H9 (cell line): Measurements from ENCODE around the gene SCLY. TPM values are rescaled to one million over a fixed set of nuclear protein-coding genes. Genes with fewer than 3 reads are reported as not detected.

Experiments used
- DNase-seq: peaks from one replicate; pipeline ENCODE4 v3.0.0-alpha.2; 2017
- H2AFZ ChIP-seq: one replicate; pipeline ENCODE4 v1.6.1; 2013; ENCODE audit warnings: mild to moderate bottlenecking, low read length, control low read depth, moderate library complexity
- H2AK5ac ChIP-seq: 2 replicates; pipeline ENCODE4 v1.6.1; 2013; ENCODE audit warnings: low read length, control low read depth, mixed read lengths; ENCODE audit not compliant: insufficient read length
- H2BK120ac ChIP-seq: one replicate; pipeline ENCODE4 v1.6.1; 2013; ENCODE audit warnings: low read depth, mild to moderate bottlenecking, low read length, control low read depth, inconsistent platforms; ENCODE audit not compliant: poor library complexity, severe bottlenecking
- H2BK12ac ChIP-seq: 2 replicates; pipeline ENCODE4 v1.6.1; 2013; ENCODE audit warnings: low read length, control low read depth, mixed read lengths, low read depth; ENCODE audit not compliant: insufficient read length
- H2BK15ac ChIP-seq: 2 replicates; pipeline ENCODE4 v1.6.1; 2013; ENCODE audit warnings: low read depth, low read length, control low read depth
- H2BK20ac ChIP-seq: one replicate; pipeline ENCODE4 v1.6.1; 2013; ENCODE audit warnings: low read depth, mild to moderate bottlenecking, low read length, control low read depth, inconsistent platforms; ENCODE audit not compliant: poor library complexity, severe bottlenecking
- H2BK5ac ChIP-seq: 2 replicates; pipeline ENCODE4 v1.6.1; 2013; ENCODE audit warnings: low read length, control low read depth, mixed read lengths; ENCODE audit not compliant: insufficient read length
- H3K14ac ChIP-seq: 2 replicates; pipeline ENCODE4 v1.6.1; 2013; ENCODE audit warnings: low read length, control low read depth; ENCODE audit not compliant: insufficient read depth
- H3K18ac ChIP-seq: 2 replicates; pipeline ENCODE4 v1.6.1; 2013; ENCODE audit warnings: low read depth, mild to moderate bottlenecking, mixed read lengths, low read length, control low read depth; ENCODE audit not compliant: insufficient read length
- H3K23ac ChIP-seq: 2 replicates; pipeline ENCODE4 v1.6.1; 2013; ENCODE audit warnings: low read length, control low read depth, mixed read lengths, low read depth; ENCODE audit not compliant: insufficient read length
- H3K23me2 ChIP-seq: 2 replicates; pipeline ENCODE4 v1.6.1; 2013; ENCODE audit warnings: low read depth, mild to moderate bottlenecking, mixed read lengths, low read length, control low read depth; ENCODE audit not compliant: insufficient read length, poor library complexity, severe bottlenecking
- H3K27ac ChIP-seq: 2 replicates; pipeline ENCODE4 v1.5.1; 2013; ENCODE audit warnings: low read length, control low read depth, mixed read lengths, low read depth; ENCODE audit not compliant: insufficient read length
- H3K27me3 ChIP-seq: 2 replicates; pipeline ENCODE4 v1.6.1; 2013; ENCODE audit warnings: low read length, control low read depth, inconsistent platforms; ENCODE audit not compliant: insufficient read depth
- H3K4ac ChIP-seq: 2 replicates; pipeline ENCODE4 v1.6.1; 2013; ENCODE audit warnings: low read depth, mild to moderate bottlenecking, control low read depth, inconsistent platforms, low read length, moderate library complexity
- H3K4me1 ChIP-seq: 2 replicates; pipeline ENCODE4 v1.6.1; 2013; ENCODE audit warnings: low read length, control low read depth, inconsistent platforms; ENCODE audit not compliant: insufficient read depth
- H3K4me2 ChIP-seq: 2 replicates; pipeline ENCODE4 v1.6.1; 2013; ENCODE audit warnings: low read length, control low read depth, mixed read lengths; ENCODE audit not compliant: insufficient read length, insufficient read depth
- H3K56ac ChIP-seq: 2 replicates; pipeline ENCODE4 v1.6.1; 2013; ENCODE audit warnings: low read depth, mild to moderate bottlenecking, mixed read lengths, low read length, control low read depth; ENCODE audit not compliant: insufficient read length
- H3K79me1 ChIP-seq: 2 replicates; pipeline ENCODE4 v1.6.1; 2013; ENCODE audit warnings: low read depth, mild to moderate bottlenecking, moderate library complexity, low read length, control low read depth, inconsistent platforms; ENCODE audit not compliant: insufficient read depth, poor library complexity, severe bottlenecking
- H3K79me2 ChIP-seq: 2 replicates; pipeline ENCODE4 v1.6.1; 2013; ENCODE audit warnings: low read length, control low read depth, inconsistent platforms; ENCODE audit not compliant: insufficient read depth
- H3K9ac ChIP-seq: 2 replicates; pipeline ENCODE4 v1.6.1; 2013; ENCODE audit warnings: low read length, control low read depth, mixed read lengths; ENCODE audit not compliant: insufficient read length; ENCODE audit errors: extremely low read depth
- H3K9me3 ChIP-seq: one replicate; pipeline ENCODE4 v1.6.1; 2013; ENCODE audit warnings: low read depth, low read length, inconsistent platforms; ENCODE audit not compliant: control insufficient read depth
- H3T11ph ChIP-seq: one replicate; pipeline ENCODE4 v1.6.1; 2013; ENCODE audit warnings: mild to moderate bottlenecking, low read length, control low read depth, inconsistent platforms
- H4K20me1 ChIP-seq: one replicate; pipeline ENCODE4 v1.6.1; 2013; ENCODE audit not compliant: control insufficient read depth, insufficient read length, insufficient read depth
- H4K5ac ChIP-seq: 2 replicates; pipeline ENCODE4 v1.6.1; 2013; ENCODE audit warnings: low read depth, mild to moderate bottlenecking, mixed read lengths, low read length, control low read depth; ENCODE audit not compliant: insufficient read length
- H4K8ac ChIP-seq: replicated peaks from 2 replicates; pipeline ENCODE4 v1.6.1; 2013; ENCODE audit warnings: low read length, control low read depth, mixed read lengths, low read depth; ENCODE audit not compliant: insufficient read length
- H4K91ac ChIP-seq: 2 replicates; pipeline ENCODE4 v1.6.1; 2013; ENCODE audit warnings: low read depth, mild to moderate bottlenecking, moderate library complexity, mixed read lengths, low read length, control low read depth; ENCODE audit not compliant: insufficient read length
- H3K27ac Mint-ChIP-seq, 3 experiments: 2 replicates in 2 of 3; 3 replicates in 1 of 3; pipeline ENCODE4 v1.8.0; 2020 to 2021; ENCODE audit warnings: mixed read lengths in 3 of 3, mild to moderate bottlenecking in 1 of 3, moderate library complexity in 1 of 3
- H3K27me3 Mint-ChIP-seq: 2 replicates; pipeline ENCODE4 v1.8.0; 2021; ENCODE audit warnings: low read depth, mild to moderate bottlenecking, moderate library complexity, mixed read lengths
- H3K36me3 Mint-ChIP-seq, 3 experiments: 2 replicates in 2 of 3; 3 replicates in 1 of 3; pipeline ENCODE4 v1.8.0; 2020 to 2021; ENCODE audit warnings: low read depth in 3 of 3, mixed read lengths in 3 of 3; ENCODE audit not compliant: insufficient read depth in 1 of 3
- H3K4me1 Mint-ChIP-seq, 2 experiments: 2 replicates each; pipeline ENCODE4 v1.8.0; 2020; ENCODE audit warnings: mixed read lengths in 2 of 2
- H3K4me3 Mint-ChIP-seq, 2 experiments: 2 replicates in 1 of 2; 3 replicates in 1 of 2; pipeline ENCODE4 v1.8.0; 2020 to 2021; ENCODE audit warnings: mild to moderate bottlenecking in 2 of 2, mixed read lengths in 2 of 2, moderate library complexity in 1 of 2
- H3K9me3 Mint-ChIP-seq, 2 experiments: 2 replicates in 1 of 2; 3 replicates in 1 of 2; pipeline ENCODE4 v1.8.0; 2020; ENCODE audit warnings: mild to moderate bottlenecking in 2 of 2, mixed read lengths in 2 of 2, moderate library complexity in 1 of 2
- CTCF ChIP-seq: fragments of 200-600 bp; sonication (generic); conservative IDR thresholded peaks from 3 replicates; pipeline ENCODE4 v1.8.0; 2021; ENCODE audit warnings: antibody characterized with exemption, mild to moderate bottlenecking
- WGBS: extraction: QIAGEN DNeasy Blood & Tissue Kit; methylation state at CpG from one replicate; pipeline ENCODE4 v1.1.7; 2013; ENCODE audit warnings: missing lambda C conversion rate, low lambda C conversion rate, mixed read lengths; ENCODE audit not compliant: insufficient read length; ENCODE audit errors: extremely low coverage; 5-methylcytosine and 5-hydroxymethylcytosine counted together
- total RNA-seq: library from RNA; stranded (reverse); gene quantifications from 2 replicates; pipeline ENCODE4 v1.2.1, GENCODE V29; 2021

The SCLY gene
- total RNA-seq, 1 experiment from 2014 or later: 55.3 TPM

DNA sequence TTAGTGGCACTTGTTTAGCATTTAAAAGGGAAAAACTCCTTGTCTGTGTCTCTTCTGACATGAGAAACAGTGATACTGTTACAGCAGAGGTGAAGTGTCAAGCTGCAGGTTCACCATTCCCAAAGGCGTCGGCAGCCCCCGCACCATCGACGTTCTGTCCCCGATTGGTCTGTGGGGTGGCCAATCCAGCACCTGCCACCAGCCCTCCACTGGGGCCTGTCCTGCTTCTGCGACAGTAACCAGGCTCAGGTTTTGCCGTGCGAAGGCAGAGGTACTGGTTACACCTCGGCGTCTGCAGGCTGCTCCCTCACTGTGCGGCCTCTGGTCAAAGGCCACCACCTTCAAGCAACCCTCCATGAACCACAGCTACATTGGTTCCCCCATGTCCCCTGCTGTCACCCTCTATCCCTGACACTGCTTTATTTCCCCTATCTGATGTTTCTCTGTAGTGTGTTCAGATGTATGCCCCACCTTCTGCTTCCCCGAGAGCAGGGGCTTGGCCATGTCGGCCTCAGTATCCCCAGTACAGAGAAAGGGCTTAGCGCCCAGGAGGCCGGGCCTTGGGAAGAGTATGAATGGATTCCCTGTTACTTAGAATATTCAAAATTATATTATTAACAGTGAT, 30.7 kb downstream of the SCLY start:
- Histone ChIP-seq H3K27ac (no peak overlapping the region), H3K23ac (no peak overlapping the region), H3K4me2 (no peak overlapping the region), H3K18ac (no peak overlapping the region), H2AK5ac (no peak overlapping the region), H2BK5ac (no peak overlapping the region), H4K20me1 (no peaks in the 10 kb centered on the region), H2BK20ac (no peak overlapping the region), H4K91ac (no peak overlapping the region), H3K9ac (no peak overlapping the region), H3K4ac (no peak overlapping the region), H3K23me2 (no peaks in the 10 kb centered on the region), H2BK15ac (no peak overlapping the region), H3T11ph (no peak overlapping the region), H2BK120ac (no peak overlapping the region), H2BK12ac (no peak overlapping the region), H4K8ac (no peak overlapping the region), H3K4me1 (peaks cover 3% of the 10 kb centered on the region; the same call in 1 of the 2 replicates), H3K56ac (no peak overlapping the region), H3K79me2 (no peaks in the 10 kb centered on the region), H3K9me3 (no peaks in the 10 kb centered on the region), H3K27me3 (no peaks in the 10 kb centered on the region), H2AFZ (no peak overlapping the region), H4K5ac (no peak overlapping the region), H3K14ac (no peak overlapping the region), H3K79me1 (no peaks in the 10 kb centered on the region)
- H3K36me3 Mint-ChIP-seq: peaks cover 23 to 66% (median 29%) of the 10 kb centered on the region in 3 experiments; a peak in 6 of 7 replicates
- DNase-seq: no peak
- no peak overlapping the region for H3K4me3 Mint-ChIP-seq
- H3K27ac Mint-ChIP-seq: peak overlapping the region in 1 of 3 experiments; percentile 50; a peak in 1 of 7 replicates
- H3K9me3 Mint-ChIP-seq: no peaks in the 10 kb centered on the region
- H3K4me1 Mint-ChIP-seq: peaks cover 14 to 22% of the 10 kb centered on the region in 2 experiments
- TF ChIP-seq CTCF: no peak
- peaks cover 2% of the 10 kb centered on the region for H3K27me3 Mint-ChIP-seq
- no CpG with 5 or more reads among the region's 16 CpGs for WGBS
